GM23338 (cell line): ENCODE measurements around the gene CWC15. TPM values are rescaled to one million over a fixed set of nuclear protein-coding genes. Genes with fewer than 3 reads are reported as not detected.

Experiments
- ATAC-seq: fragments of 200-7000 bp; cut with Tn5 transposase; 3 replicates; pipeline ENCODE4 v1.9.1; 2020
- DNase-seq: peaks from one replicate; pipeline ENCODE4 v3.0.0-alpha.2; 2015; ENCODE audit warnings: low spot score
- H2AFZ ChIP-seq: fragments of 200-600 bp; sonication (generic); 2 replicates; pipeline ENCODE4 v1.8.0; 2016; ENCODE audit warnings: antibody characterized with exemption, mild to moderate bottlenecking, moderate library complexity
- H3F3A ChIP-seq: fragments of 200-600 bp; sonication (generic); replicated peaks from 2 replicates; pipeline ENCODE4 v1.8.0; 2017; ENCODE audit warnings: antibody characterized with exemption, mixed run types, low read depth
- H3K27ac ChIP-seq: fragments of 200-600 bp; sonication (generic); 2 replicates; pipeline ENCODE4 v1.6.1; 2016; ENCODE audit warnings: low read depth
- H3K27me3 ChIP-seq: fragments of 200-600 bp; sonication (generic); 2 replicates; pipeline ENCODE4 v1.8.0; 2016; ENCODE audit warnings: mild to moderate bottlenecking, mixed run types, moderate library complexity; ENCODE audit not compliant: insufficient read depth
- H3K36me3 ChIP-seq: fragments of 200-600 bp; sonication (generic); 2 replicates; pipeline ENCODE4 v1.8.0; 2016; ENCODE audit warnings: mild to moderate bottlenecking; ENCODE audit not compliant: insufficient read depth
- H3K4me1 ChIP-seq: fragments of 200-600 bp; sonication (generic); 2 replicates; pipeline ENCODE4 v1.8.0; 2016; ENCODE audit warnings: mild to moderate bottlenecking, moderate library complexity; ENCODE audit not compliant: insufficient read depth
- H3K4me2 ChIP-seq: fragments of 200-600 bp; sonication (generic); 2 replicates; pipeline ENCODE4 v1.7.1; 2017; ENCODE audit warnings: mixed run types
- H3K4me3 ChIP-seq: fragments of 200-600 bp; sonication (generic); 2 replicates; pipeline ENCODE4 v1.6.1; 2016; ENCODE audit warnings: mixed run types
- H3K79me2 ChIP-seq: fragments of 200-600 bp; sonication (generic); replicated peaks from 2 replicates; pipeline ENCODE4 v1.8.0; 2017; ENCODE audit warnings: mild to moderate bottlenecking; ENCODE audit not compliant: insufficient read depth
- H3K9me2 ChIP-seq: fragments of 200-600 bp; sonication (generic); 2 replicates; pipeline ENCODE4 v1.8.0; 2017; ENCODE audit not compliant: insufficient read depth
- H4K20me1 ChIP-seq: fragments of 200-600 bp; sonication (generic); replicated peaks from 2 replicates; pipeline ENCODE4 v1.8.0; 2017; ENCODE audit warnings: mild to moderate bottlenecking; ENCODE audit not compliant: insufficient read depth
- H3K27ac Mint-ChIP-seq: 2 replicates; pipeline ENCODE4 v1.8.0; 2020; ENCODE audit warnings: inconsistent platforms, mild to moderate bottlenecking, moderate library complexity, mixed read lengths
- H3K27me3 Mint-ChIP-seq: 3 replicates; pipeline ENCODE4 v1.8.0; 2022; ENCODE audit warnings: low read depth, mild to moderate bottlenecking, moderate library complexity, mixed read lengths, inconsistent platforms; ENCODE audit not compliant: insufficient read depth, poor library complexity
- H3K36me3 Mint-ChIP-seq: 3 replicates; pipeline ENCODE4 v1.8.0; 2021; ENCODE audit warnings: low read depth, mild to moderate bottlenecking, inconsistent platforms, moderate library complexity, mixed read lengths
- H3K4me1 Mint-ChIP-seq: 3 replicates; pipeline ENCODE4 v1.8.0; 2020; ENCODE audit warnings: mild to moderate bottlenecking, inconsistent platforms, mixed read lengths
- H3K4me3 Mint-ChIP-seq: 3 replicates; pipeline ENCODE4 v1.8.0; 2021; ENCODE audit warnings: moderate library complexity, mild to moderate bottlenecking, inconsistent platforms, mixed read lengths
- H3K9me3 Mint-ChIP-seq: 3 replicates; pipeline ENCODE4 v1.8.0; 2020; ENCODE audit warnings: moderate library complexity, mild to moderate bottlenecking, inconsistent platforms, mixed read lengths
- CREB1 ChIP-seq: fragments of 250-450 bp; sonication (Bioruptor Pico); IDR thresholded peaks from 2 replicates; pipeline ENCODE4 v1.5.0; 2020; ENCODE audit warnings: low read depth, mild to moderate bottlenecking, moderate library complexity
- CTCF ChIP-seq, 2 experiments: fragments of 200-600 bp in 1 of 2; sonication (generic) in 1 of 2; conservative IDR thresholded peaks; 2 replicates each; pipeline versions ENCODE4 v1.5.1 to v1.6.1; 2016 to 2017; ENCODE audit warnings: antibody characterized with exemption in 2 of 2, low read depth in 2 of 2, mild to moderate bottlenecking in 2 of 2, moderate library complexity in 1 of 2
- EZH2 ChIP-seq: fragments of 200-600 bp; sonication (generic); IDR thresholded peaks from one replicate; pipeline ENCODE4 v1.8.0; 2017; ENCODE audit warnings: antibody characterized with exemption, mild to moderate bottlenecking, low read depth; ENCODE audit not compliant: unreplicated experiment
- JUNB ChIP-seq: IDR thresholded peaks from one replicate; pipeline ENCODE4 v1.6.1; 2016; ENCODE audit warnings: antibody characterized with exemption; ENCODE audit not compliant: unreplicated experiment
- POLR2AphosphoS5 ChIP-seq: IDR thresholded peaks from 2 replicates; pipeline ENCODE4 v1.6.1; 2016; ENCODE audit warnings: antibody characterized with exemption, low read depth
- REST ChIP-seq: IDR thresholded peaks from one replicate; pipeline ENCODE4 v1.6.1; 2018; ENCODE audit warnings: antibody characterized with exemption; ENCODE audit not compliant: unreplicated experiment
- STAT1 ChIP-seq: IDR thresholded peaks from one replicate; pipeline ENCODE4 v1.6.1; 2016; ENCODE audit warnings: antibody characterized with exemption; ENCODE audit not compliant: unreplicated experiment
- polyA plus RNA-seq: library from polyadenylated mRNA; unstranded; fragments of >200 nt; fragmentation: Nextera tagmentation; extraction: Ambion mirVana; gene quantifications from 2 replicates; pipeline ENCODE4 v1.2.1, GENCODE V29; 2016
- total RNA-seq: library from RNA; depleted of rRNA; stranded (reverse); fragments of >200 nt; shearing (Covaris generic); gene quantifications from 2 replicates; pipeline ENCODE4 v1.2.3, GENCODE V29; 2014

Gene CWC15
- total and polyA plus RNA-seq, 2 experiments from 2014 or later = 31.9 to 168 TPM

DNA sequence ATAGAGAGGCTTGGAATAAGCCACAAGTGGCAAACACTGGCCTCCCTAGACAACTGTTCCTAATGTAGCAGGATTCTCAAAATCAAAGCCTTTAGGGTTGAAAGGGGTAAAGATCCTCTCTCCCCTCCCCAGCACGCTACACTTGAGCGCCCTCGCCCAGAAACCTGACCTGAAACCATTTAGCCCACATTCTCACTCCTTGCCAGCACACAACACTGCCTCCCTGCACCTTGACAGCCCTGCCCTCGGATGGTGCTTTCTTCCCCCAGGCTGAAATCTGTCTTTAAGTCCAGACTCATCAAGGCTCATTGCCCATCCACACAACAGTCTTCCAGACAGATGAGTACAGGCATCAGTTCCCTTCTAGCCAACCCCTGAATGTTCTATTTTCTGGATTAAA lies 26.5 kb downstream of the CWC15 start:
- peaks cover 13% of the 10 kb centered on the region for H3K4me1 ChIP-seq
- no peak overlapping the region for H3K4me2 ChIP-seq
- H3K27me3 ChIP-seq = no peaks in the 10 kb centered on the region
- 0 out of 4 replicates have a peak, but pooled peaks of 1 of the 2 experiments have one; percentile 11 for TF ChIP-seq CTCF (conservative IDR thresholded peaks at IDR 0.05; ENCODE audit: low read depth in 2 of 2)
- TF ChIP-seq POLR2AphosphoS5 = no peak
- no peaks in the 10 kb centered on the region for H3K36me3 ChIP-seq
- ATAC-seq (peak; percentile 28; the same call in 1 of the 3 replicates), DNase-seq (no peak)
- no peaks in the 10 kb centered on the region; the same call in 2 of the 3 replicates for H3K36me3 Mint-ChIP-seq
- H3K4me1 Mint-ChIP-seq = peaks cover 7% of the 10 kb centered on the region; the same call in 2 of the 3 replicates
- no peak overlapping the region for H3K4me3 Mint-ChIP-seq
- H3K79me2 ChIP-seq = no peaks in the 10 kb centered on the region
- peaks cover 2% of the 10 kb centered on the region for H3K27me3 Mint-ChIP-seq
- peaks cover 3% of the 10 kb centered on the region; the same call in 2 of the 3 replicates for H3K9me3 Mint-ChIP-seq
- no peak overlapping the region for H2AFZ ChIP-seq
- H4K20me1 ChIP-seq = no peaks in the 10 kb centered on the region
- no peak overlapping the region for H3K27ac Mint-ChIP-seq
- no peaks in the 10 kb centered on the region for H3F3A ChIP-seq
- no peak overlapping the region for H3K27ac ChIP-seq
- H3K9me2 ChIP-seq = no peaks in the 10 kb centered on the region
- no peak overlapping the region for H3K4me3 ChIP-seq

GRCh38 chr11:94941131-94941530 lies 32.2 kb downstream of the CWC15 start:
- peak overlapping the region; percentile 87 for H2AFZ ChIP-seq
- H3K27ac ChIP-seq = no peak overlapping the region
- no peak for DNase-seq
- peaks cover 25% of the 10 kb centered on the region for H3K4me1 ChIP-seq
- H3K9me2 ChIP-seq = no peaks in the 10 kb centered on the region
- H3F3A ChIP-seq = no peaks in the 10 kb centered on the region
- H3K79me2 ChIP-seq = no peaks in the 10 kb centered on the region
- peak overlapping the region; percentile 57; the same call in 1 of the 2 replicates for H3K4me2 ChIP-seq
- ATAC-seq = no peak
- H3K27ac Mint-ChIP-seq = no peak overlapping the region
- H3K27me3 ChIP-seq = no peaks in the 10 kb centered on the region
- H3K4me3 Mint-ChIP-seq = no peak overlapping the region
- no peaks in the 10 kb centered on the region for H3K9me3 Mint-ChIP-seq
- H3K4me1 Mint-ChIP-seq = peaks cover 19% of the 10 kb centered on the region
- peaks cover 7% of the 10 kb centered on the region for H3K27me3 Mint-ChIP-seq
- H3K4me3 ChIP-seq = no peak overlapping the region
- no peaks in the 10 kb centered on the region for H3K36me3 ChIP-seq
- H3K36me3 Mint-ChIP-seq = no peaks in the 10 kb centered on the region; the same call in 2 of the 3 replicates
- no peaks in the 10 kb centered on the region for H4K20me1 ChIP-seq
- no peak for TF ChIP-seq STAT1
- no peak for TF ChIP-seq REST
- no peak for TF ChIP-seq CTCF (conservative IDR thresholded peaks at IDR 0.05; ENCODE audit: low read depth in 2 of 2)
- no peak for TF ChIP-seq EZH2
- TF ChIP-seq CREB1 = no peak
- no peak for TF ChIP-seq JUNB
